GM12874 (cell line): ENCODE measurements around the gene SLC7A10.

Source experiments
- TF ChIP-seq, protein P1 (sequence below): IDR thresholded peaks from 2 replicates; pipeline ENCODE4 v1.5.1; 2011; ENCODE audit warnings: low read depth, mild to moderate bottlenecking, control low read depth, low read length, moderate library complexity; ENCODE audit not compliant: insufficient read depth

The SLC7A10 gene

DNA sequence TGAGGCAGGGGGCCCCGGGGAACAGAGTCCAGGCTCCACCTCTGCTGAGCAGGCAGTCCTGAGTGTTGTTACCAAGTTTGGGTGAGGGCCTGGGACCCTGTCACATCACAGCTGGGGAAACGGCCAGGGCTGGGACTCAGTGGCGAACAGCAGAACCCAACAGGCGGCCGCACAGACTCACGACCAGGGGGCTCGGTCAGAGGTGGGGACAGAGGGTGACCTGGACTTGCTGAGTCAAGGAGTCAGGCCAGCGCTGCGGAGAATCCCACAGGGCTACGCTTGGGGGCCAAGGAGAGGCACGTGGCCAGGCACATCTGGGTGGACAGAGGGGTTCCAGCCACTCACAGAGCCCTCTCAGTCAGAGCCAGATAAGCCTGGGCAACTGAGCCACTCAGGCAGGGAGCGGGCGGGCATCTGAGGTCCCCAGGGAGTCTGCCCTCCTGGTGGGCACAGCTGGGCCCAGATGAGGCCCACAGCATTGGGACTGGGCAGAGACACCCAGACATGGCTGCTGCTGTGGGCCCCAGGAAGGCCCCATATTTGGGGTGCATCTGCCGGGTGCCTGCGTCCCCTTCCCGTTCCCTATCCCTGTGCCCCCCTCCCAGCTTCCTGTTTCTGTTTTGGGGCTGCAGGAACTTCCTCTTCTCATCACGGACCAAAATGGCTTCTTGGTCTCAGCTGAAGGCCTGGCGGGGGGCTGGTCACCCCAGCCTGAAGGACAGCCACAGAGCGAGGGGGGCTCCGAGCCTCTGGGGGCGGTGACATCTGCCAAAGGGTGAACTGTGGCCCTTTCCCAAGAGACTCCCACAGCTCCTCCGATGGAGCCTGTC lies 42.7 kb upstream of the SLC7A10 start:
- TF ChIP-seq, protein P1, sequence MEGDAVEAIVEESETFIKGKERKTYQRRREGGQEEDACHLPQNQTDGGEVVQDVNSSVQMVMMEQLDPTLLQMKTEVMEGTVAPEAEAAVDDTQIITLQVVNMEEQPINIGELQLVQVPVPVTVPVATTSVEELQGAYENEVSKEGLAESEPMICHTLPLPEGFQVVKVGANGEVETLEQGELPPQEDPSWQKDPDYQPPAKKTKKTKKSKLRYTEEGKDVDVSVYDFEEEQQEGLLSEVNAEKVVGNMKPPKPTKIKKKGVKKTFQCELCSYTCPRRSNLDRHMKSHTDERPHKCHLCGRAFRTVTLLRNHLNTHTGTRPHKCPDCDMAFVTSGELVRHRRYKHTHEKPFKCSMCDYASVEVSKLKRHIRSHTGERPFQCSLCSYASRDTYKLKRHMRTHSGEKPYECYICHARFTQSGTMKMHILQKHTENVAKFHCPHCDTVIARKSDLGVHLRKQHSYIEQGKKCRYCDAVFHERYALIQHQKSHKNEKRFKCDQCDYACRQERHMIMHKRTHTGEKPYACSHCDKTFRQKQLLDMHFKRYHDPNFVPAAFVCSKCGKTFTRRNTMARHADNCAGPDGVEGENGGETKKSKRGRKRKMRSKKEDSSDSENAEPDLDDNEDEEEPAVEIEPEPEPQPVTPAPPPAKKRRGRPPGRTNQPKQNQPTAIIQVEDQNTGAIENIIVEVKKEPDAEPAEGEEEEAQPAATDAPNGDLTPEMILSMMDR: no peak

DNA sequence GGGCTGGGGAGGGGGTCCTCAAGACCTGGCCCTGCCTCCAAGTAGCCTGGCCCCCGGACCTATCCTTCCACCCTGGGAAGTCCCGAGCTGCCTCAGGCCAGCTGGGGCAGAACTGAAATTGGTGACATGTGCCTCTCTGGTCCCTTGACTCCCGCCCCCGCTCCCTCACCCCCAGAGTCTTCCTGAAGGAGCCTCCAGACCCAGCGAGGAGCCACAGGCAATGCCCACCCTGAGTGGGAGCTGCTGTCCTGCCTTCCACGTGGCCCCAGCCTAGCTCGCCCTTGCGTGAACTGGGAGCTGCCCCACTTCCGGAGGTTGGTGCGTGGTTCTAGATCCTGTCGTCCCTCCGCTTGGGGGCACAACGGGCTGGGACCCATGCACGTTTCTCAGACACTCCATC lies 42.1 kb upstream of the SLC7A10 start:
- TF ChIP-seq, protein P1: no peak

DNA sequence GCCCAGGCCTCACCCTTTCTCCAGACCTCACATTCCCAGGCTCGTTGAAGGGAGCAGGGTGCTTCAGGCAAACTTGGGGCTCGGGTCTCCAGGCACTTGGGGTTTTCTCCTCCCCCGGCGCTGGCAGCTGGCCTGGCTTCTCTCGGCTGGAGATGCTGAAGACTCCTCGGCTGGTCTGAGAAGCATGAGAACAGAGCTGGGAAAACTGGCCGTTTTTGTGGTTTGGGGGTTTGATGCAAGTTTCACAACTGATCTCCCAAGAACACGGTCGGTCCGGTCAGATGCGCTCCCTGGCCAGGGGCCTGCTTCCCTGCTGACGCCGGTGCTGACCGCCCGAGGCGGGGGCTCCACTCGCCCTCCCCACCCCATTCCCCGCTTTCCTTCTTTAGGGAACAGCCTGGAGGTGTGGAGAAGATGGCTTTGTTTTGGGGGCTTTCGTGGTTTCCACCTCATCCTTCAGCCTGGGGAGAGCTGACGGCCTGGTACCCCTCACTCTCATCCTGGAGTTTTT lies 41.4 kb upstream of the SLC7A10 start:
- TF ChIP-seq, protein P1: no peak

DNA sequence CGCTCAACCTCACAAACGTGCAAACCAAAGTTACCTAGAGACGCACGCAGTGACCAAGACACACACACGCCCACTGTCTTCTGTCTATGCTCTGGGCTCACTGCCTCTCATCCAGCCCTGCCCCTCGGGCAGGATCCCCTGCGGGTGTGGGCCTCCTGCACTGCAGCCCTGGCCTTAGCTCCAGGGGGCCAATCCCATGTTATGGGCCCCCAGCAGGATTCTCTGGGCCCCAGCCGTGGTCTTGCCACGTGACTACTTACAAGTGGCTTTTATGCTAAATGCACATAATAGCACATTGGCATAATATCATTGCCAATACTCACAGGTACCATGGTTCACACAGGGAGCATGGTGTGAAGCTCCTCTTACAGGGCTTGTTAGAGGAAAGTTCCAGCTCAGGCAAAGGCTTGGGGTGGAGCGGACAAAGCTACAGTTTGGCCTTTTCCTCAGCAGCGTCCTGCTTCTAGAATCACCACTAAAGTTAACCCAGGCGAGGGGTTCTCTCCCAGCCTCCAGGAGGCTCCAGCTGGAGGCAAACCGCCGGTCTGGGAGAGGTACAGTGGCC lies 39.3 kb upstream of the SLC7A10 start:
- TF ChIP-seq, protein P1: no peak

DNA sequence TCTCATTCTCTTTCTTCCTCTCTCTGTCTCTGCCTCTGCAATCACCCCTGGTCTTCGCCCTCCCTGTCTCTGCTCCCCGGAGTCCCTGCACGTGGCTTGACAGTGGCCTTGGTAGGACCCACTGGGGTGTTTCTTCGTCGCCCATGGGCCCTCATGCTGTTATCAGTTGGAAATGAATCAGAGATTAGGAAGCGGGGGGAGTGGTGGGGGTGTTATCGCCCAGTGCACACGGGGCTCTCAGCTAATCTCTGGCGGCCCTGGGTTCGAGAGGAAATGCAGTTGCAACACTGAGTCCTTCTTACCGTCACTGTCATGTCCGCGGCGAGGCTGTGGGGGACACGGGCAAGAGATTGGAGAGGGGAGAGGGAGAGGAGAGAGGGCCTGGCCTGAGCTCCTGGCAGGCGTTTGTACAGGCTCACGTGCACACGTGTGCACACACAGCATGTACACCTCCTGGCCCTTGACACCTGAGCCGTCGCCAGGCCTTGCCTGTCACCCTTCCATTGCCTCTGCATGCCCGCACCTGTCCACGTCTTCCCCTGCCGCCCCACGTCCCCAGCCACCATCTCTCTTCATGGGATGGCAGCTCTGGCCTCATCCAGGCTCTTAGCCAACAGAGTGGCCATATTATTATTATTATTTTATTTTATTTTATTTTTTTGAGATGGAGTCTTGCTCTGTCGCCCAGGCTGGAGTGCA lies 37.8 kb upstream of the SLC7A10 start:
- TF ChIP-seq, protein P1: no peak

DNA sequence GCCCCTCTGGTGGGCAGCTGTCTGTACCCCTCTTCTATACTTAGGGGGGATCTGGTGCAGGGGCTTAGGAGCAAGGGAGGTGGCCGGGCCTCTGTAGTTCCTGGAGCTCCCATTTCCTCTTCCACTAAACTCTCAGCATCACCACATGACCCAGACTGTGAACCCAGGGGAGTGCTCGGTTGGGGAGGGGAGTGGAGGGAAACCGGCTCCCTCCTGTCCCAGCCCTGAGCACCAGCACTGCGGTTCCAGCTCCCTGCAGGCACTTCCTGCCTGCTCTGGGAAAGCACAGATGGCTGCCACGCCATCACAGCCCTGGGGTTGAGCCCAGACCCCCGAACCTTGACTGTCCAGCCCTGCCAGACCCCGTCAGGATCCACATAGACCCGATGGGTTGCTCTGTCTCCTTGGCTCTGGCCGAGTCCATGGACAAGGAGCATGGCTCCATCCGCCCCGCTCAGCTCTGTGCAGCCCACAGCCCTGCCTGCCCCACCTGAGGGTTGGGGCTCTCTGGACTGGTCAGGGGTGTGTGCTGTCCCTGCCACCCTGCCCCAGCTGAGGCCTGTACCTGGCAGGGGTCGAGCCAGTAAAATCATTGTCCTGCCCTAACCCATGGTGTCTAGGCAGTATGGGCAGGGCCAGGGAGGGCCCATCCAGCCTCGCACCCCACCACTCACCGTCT lies 36.0 kb upstream of the SLC7A10 start:
- TF ChIP-seq, protein P1: no peak
